Forelimb muscle (tissue), 1 donor: ENCODE measurements around the gene IPO9. TPM values are rescaled to one million over a fixed set of nuclear protein-coding genes. Genes with fewer than 3 reads are reported as not detected.

ENCODE experiments used
- DNase-seq: peaks from one replicate; pipeline ENCODE4 v3.0.0-alpha.2; 2013; ENCODE audit warnings: low read depth
- polyA plus RNA-seq: library from polyadenylated mRNA; unstranded; fragments of 120-200 nt; gene quantifications from one replicate; pipeline ENCODE4 v1.2.1, GENCODE V29; 2013; ENCODE audit not compliant: insufficient read length

The IPO9 gene
- polyA plus RNA-seq, 1 donor, result 41.0 TPM

GRCh38 chr1:201904579-201904978 lies 75.6 kb downstream of the IPO9 start:
- no peak for DNase-seq

- DNase-seq, result no peak
Measured at GRCh38 chr1:201905234-201905890, 76.4 kb downstream of the IPO9 start.

- no peak for DNase-seq
Measured at GRCh38 chr1:201906336-201906735, 77.4 kb downstream of the IPO9 start.

DNA sequence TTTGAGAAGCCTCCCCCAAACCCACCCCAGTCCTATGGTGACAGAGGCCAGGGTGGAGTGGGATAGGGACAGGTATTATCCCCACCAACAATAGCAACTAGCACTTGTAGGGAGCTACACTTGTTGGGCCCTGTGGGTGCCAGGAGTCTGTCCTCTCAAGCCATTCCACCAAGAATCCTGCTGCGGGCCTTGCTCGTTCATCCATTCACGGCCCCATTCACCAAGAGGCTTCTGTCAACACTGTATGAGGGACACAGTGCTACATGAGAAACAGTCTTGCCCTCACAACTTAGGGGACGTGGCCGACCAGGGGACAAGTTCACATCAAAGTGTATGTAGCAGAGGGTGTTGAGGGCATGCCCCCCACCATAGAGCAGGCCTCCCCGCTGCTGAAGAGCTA lies 78.7 kb downstream of the IPO9 start:
- DNase-seq, result no peak

GRCh38 chr1:201911826-201912571 lies 83.0 kb downstream of the IPO9 start:
- DNase-seq, result no peak

- DNase-seq, result no peak
Measured at GRCh38 chr1:201912832-201913231, 83.9 kb downstream of the IPO9 start.

- no peak for DNase-seq
Measured at GRCh38 chr1:201914456-201915235, 85.7 kb downstream of the IPO9 start.

- no peak for DNase-seq
Measured at GRCh38 chr1:201916649-201917249, 87.8 kb downstream of the IPO9 start.

- DNase-seq, result no peak
Measured at GRCh38 chr1:201917362-201918033, 88.5 kb downstream of the IPO9 start.

GRCh38 chr1:201918343-201918742 lies 89.4 kb downstream of the IPO9 start:
- DNase-seq, result no peak

DNA sequence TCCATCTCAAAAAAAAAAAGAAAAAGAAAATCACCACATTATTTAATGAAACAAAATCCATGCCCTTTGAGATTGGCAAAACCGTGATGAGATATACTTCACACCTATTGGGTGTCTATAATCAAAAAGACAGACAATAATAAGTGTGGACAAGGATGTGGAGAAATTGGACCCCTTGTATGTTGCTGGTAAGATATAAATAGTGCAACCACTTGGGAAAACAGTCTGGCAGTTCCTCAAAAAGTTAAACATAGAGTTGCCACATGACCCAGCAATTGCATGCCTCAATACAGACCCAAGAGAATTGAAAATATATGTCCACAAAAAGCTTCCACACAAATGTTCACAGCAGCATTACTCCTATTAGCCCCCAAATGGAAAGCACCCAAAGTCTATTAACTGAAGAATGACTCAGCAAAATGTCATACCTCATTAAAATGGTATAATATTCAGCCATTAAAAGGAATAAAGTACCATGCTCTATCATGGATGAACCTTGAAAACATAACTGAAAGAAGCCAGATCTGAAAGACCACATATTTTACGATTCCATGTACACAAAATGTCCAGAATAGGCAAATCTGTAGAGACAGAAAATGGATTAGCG lies 93.1 kb downstream of the IPO9 start:
- DNase-seq, result no peak

- no peak for DNase-seq
Measured at GRCh38 chr1:201925301-201925567, 96.3 kb downstream of the IPO9 start.

- DNase-seq, result no peak
Measured at GRCh38 chr1:201925981-201926645, 97.2 kb downstream of the IPO9 start.

DNA sequence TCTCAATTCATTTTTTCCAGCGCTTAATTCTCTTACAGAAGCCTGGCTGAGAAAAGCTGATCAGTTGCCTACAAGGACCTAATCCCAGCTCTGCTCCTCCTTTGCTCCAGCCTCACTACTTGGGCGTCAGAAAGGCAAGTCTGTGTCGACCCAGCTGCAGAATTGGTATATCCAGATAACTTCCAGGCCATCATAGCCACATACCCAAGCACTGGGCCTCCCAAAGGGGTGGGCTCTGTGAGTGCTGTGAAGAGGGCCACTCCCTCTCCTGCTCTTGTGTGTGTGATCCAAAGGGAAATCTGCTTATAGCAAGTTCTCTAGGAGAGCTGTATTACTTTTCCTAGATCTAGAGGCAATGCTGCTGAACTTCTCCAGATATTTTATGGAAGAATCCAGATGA lies 99.3 kb downstream of the IPO9 start:
- DNase-seq, result no peak

- DNase-seq, result no peak
Measured at GRCh38 chr1:201930137-201930536, 101.2 kb downstream of the IPO9 start.

DNA sequence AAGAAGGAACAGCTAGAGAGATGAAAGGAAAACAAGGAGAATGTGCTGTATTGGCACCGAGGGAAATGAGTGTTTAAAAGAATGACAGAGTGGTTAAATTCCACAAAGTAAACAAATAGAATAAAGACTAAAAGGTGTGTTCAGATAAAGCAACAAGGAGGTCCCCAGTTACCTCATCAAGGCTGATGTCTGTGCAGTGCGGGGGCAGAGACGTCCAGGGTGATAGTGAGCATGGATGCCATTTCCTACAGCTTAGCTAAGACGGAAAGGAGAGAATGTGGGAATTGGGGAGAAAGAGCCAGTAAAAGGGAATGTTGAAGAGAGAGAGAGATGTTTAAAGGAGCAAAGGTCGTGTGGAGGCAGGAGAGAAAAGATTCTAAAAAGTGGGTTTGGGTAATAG lies 101.8 kb downstream of the IPO9 start:
- no peak for DNase-seq

Other genes with a start within 250 kb of the IPO9 start
- gene SHISA4, start 59.7 kb downstream of the IPO9 start, polyA plus RNA-seq, result 97.2 TPM
- gene LMOD1, start 117.4 kb downstream of the IPO9 start, polyA plus RNA-seq, result 48.7 TPM
- gene TIMM17A, start 126.3 kb downstream of the IPO9 start, polyA plus RNA-seq, result 36.5 TPM
- 18.6 TPM for gene RNPEP, start 153.5 kb downstream of the IPO9 start, polyA plus RNA-seq
- gene ELF3, start 181.4 kb downstream of the IPO9 start, polyA plus RNA-seq, result 0.20 TPM